Measurements from ENCODE around the gene SATB2.

The SATB2 gene

DNA sequence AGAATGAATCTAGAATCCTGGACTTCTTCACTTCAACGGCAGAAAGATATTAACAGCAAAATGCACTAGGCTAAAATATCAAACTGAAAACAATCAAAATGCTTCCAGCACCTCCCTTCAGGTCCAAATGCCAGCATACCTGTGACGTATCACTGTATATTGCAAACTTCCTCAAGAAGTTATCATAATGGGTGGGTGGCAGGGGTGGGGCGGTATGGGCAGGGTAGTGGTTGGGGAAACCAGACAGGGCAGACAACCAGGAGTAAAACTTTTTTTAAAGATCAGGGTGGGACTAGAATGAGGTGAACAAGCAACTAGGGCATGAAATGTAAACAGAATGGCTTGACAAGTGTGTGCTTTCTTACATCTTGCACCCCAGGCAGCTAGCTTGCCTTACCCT lies 140.9 kb downstream of the SATB2 start:
- DNase-seq: no peak

DNA sequence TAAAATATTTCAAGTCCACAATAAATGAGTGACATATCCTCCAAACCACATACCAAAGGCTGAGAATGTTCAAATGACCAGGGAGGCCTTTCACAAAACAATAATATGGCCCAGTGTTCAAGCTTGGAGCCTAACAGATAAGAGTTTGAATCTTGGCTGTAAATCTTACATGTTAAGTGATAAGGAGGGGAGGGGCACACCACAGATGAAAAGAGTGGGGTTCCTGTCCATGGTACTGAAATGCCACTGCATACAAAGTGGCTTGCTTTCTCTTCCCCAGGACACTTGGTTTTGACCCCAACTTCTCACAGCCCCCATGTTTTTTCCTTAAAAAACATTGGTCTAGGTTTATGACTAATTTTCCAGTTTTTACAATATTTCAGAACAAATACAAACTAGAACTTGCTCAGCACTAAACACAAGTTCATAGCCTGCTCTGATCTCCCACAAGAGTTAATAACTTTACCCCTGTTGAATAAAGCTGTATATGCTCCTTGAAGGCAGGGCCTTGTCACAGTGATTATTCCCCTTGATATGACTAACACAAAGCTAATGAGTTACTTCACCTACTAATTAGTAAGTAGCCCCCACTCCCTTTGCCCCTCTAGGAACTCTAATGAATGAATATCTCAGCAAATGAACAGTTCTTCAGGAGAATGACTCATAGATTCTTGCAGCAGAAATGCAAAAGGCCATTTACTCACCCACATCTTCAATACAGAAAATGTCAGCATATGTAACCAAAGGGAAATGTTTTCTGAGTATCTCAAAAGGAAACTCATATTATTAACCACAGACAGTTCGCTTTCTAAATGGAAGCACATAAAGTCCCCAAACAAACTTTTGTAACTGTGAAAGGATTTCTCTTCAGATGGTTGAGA lies 142.2 kb downstream of the SATB2 start:
- DNase-seq: no peak

DNA sequence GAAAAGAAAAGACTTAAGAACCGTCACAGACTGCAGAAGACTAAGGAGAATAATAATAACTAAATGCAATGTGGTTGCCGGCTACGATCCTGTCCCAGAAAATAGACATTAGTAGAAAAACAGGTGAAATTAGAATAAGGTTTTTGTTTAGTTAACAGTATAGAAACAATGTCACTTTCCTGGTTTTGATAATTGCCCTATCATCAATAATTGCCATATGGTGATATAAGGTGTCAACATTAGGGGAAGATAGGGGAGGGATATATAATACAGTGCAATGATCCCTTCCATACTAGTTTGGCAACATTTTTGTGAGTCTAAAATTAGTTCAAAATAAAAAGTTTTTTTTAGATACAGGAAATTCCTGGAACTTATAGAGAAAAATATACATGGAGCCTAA lies 144.8 kb downstream of the SATB2 start:
- no peak for DNase-seq

DNA sequence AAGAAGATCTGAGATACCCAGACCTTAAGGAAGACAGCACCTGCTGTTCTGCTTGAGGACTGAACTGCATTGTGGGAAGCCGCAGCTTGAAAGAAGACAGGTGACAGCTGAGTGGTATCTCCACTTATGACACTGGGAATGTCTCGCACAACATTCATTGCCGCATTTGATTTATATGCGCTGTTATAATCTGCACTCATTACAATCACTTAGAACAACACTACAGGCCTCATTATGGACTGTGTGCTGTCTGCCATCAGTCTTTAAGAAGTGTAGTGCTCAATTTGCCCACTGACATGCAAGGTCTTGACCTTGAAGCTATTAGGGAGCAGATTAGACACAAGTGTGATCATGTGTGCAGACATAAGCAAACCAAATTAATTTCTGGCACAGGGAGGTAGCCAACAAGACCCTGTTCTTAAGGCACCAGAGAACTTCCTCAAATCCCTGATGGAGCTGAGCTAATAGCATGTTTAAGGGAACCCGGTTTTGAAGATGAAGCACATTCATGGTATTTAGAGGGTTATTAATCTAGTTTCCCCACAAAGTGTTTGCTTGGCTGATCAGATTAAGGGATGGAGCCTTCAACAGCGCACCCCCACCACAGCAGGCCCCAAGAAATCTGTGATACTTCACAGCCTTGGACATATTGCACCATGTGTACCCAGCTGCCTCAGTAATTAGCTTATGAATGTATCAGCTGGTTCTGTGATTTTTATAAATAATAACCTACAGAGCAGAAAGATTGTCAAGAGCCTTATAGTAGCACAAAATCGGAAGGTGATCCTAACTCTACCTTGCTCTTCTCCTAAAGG lies 146.8 kb downstream of the SATB2 start:
- DNase-seq: no peak

DNA sequence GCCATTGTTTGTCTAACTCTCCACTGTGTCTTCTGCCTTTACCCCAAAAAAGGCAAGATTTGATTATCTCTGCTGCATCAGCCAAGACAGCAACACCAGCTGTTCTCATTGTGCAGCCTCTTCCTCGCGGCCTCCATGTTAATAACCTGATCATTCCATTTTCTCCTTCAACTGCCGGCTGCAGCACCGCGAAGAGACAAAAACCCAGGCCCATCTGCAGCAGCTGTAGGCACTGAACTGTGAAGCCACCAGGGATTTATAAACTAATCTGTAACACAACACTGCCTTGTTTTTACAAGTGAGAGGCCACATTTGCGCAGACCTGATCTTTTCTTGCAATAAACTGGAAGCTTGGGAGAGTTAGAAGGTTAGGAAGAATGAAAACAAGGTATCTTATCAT lies 147.8 kb downstream of the SATB2 start:
- DNase-seq: no peak

DNA sequence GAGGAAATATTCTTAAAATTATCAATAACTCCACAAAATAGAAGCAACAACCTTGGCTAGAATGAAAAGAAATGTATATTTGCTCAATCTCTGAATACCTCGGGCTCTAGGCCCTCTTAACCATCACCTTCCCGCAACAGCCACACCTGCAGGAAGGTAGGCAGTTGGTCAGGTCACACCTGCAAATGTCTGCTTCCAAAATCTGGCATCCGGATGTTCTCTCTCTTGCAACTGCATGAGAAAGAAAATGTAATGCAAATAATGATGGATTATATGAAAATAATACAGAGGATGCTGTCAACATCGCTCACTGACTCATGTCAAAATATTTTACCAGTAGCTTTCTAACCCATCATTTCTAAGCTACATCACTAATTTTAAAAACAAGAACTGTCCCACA lies 148.3 kb downstream of the SATB2 start:
- no peak for DNase-seq

DNA sequence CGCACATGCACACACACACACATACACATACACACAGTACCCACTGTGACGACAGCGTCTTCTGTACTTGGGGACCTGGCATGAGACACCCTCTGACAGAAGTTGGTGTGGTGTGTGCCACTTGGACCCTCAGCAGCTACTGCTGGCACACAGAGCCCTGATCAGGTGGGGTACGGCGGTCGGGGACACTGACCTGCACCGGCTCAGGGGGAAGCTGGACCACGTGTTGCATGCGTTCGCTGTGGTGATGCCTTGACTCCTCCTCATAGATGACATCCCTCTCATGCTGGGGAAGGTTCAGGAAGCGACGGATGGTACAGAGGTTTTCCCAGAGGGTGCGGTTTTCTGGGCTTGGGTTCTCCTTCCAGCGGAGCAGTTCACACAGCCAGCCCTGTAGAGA lies 149.2 kb downstream of the SATB2 start:
- DNase-seq: no peak

DNA sequence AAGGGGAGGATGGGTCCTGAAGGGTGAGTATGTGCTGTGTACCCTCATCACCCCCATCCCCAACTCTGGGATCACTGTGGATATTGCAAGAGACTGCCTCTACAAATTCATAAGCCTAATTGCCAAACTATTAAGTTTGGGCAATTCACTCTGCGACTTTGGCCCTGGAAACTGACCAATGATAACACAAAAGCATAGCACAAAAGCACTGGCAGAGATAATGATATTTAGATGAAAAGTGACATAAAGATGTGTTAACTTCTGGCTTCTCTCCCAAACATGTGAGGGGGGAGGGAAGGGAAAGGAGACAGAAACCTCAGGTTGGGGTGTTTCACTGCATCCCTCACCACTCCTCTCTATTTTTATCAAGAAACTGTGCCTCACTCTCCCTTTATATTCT lies 150.3 kb downstream of the SATB2 start:
- no peak for DNase-seq

DNA sequence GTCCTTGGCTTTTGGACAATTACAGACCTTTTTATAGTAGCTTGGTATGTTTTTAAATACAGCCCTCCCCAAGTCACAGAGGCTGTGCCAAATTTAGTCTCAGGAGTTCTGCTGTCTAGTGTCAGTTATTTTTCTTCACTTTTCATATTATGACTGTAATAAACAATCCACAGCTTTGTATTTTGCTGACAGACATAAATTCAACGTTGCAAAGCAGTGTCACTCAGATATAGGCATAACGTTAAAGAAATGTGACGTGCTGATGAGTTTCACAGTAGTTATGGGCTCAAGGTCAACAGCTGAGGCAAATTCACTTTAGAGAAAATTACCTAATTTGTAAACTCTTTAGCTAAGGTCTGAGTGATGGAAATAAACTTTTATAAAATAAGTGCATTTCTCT lies 151.6 kb downstream of the SATB2 start:
- DNase-seq: no peak

DNA sequence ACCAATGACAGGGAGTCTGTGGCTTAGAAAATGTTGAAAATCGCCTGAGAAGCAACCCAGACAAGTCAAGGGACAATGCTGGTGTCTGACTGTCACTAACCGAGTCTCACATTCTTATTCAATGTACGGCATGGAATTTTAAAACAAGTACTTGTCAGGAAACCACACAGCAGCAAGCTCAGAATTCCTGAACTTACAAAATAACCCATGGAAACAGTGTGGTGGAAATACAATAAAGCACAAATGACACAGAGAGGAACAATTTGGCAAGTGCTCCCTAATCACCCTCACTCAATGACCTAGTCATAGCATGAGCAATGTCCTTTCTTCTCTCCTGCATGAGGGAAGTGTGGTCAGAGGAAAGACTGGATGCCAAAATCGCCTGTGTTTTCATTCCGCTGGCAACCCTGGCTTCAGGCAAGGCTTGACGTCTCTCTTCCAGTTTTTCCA lies 154.0 kb downstream of the SATB2 start:
- no peak for DNase-seq

DNA sequence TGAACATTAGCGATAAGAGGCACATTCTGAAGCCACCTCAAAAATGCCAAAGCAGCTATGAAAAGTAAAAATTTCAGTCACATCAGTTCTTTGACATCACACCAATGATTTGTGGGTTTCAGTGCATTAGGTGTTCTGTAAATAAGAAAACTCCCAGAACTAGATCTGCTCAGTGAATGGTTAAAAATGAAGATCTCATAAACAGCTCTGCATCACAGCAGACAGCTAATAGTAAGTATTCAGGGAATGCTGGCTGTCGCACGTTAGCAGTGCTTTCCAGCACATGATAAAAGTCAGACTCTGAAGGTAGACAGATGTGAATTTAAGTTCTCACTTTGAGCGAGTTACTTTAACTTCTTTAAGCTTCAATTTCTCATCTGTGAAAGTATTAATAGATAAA lies 154.9 kb downstream of the SATB2 start:
- no peak for DNase-seq

DNA sequence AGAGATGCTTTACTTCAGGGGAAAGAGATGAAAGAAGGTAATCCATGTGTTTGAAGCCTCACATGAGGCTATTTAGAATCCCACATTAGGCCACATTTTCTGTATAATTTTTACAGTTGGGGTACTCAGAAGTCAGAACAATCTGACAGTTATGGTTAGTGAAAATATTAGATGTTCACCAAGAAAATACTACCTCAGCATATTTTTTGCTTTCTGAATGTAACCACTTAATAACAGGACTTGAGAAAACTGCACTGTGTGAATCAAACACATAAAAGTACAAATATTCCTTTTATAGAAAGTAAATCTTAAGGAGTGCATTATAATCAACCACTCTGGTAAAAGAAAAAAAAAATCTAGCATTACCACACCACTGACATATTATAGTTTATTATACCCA lies 169.3 kb downstream of the SATB2 start:
- DNase-seq: no peak

DNA sequence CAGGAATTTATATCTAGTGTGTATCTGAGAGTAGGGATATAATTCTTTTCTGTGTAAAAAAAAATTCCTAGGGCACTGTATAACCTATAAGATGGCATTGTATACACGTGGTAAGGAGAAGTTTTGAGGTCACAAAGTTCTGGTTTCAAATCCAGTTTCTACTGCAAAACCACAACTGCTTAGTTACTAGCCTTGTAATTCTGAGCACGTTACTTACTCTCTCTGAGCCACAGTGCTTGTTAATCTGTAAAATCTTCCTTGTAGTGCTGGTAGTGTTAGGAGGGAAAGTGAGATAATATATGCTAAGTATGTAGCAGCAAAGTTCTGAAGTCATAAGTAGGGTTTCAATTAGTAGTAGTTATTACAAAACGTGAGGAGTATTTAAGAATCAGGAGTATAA lies 175.4 kb downstream of the SATB2 start:
- no peak for DNase-seq

DNA sequence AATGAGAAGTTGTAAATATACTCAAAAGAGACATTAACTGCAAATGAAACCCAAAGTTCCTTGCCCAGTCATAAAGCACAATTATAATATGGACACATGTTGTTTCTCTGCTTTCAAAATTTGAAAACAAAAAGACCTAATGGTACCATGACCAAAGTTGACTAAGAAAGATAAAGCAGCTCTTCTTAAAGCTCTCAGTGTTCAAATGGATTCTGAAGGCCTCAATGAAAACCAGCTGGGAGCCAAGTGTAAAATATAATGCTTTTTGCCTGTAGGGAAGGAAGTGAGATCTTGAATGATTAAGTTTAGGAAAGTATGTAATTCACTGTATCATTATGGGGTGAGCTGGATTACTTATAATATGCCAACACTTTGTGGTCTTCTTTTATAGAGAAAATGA lies 178.6 kb downstream of the SATB2 start:
- no peak for DNase-seq

DNA sequence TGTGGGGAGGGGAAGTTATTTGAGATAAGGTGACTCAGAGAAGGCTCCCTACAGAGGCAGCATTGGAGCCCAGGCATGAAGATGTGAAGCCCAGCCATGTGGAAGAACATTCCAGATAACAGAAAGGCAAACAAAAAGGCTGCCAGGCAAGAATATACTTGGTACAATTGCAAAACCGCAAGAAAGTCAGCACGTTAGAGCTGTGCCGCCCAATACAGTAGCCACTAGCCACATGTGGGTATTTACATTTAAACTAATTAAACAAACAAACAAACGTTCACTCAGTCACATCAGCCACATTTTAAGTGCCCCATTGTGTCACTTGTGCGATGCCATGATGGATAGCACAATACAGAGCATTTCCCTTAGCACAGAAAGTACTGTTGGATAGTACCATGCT lies 179.6 kb downstream of the SATB2 start:
- DNase-seq: no peak

DNA sequence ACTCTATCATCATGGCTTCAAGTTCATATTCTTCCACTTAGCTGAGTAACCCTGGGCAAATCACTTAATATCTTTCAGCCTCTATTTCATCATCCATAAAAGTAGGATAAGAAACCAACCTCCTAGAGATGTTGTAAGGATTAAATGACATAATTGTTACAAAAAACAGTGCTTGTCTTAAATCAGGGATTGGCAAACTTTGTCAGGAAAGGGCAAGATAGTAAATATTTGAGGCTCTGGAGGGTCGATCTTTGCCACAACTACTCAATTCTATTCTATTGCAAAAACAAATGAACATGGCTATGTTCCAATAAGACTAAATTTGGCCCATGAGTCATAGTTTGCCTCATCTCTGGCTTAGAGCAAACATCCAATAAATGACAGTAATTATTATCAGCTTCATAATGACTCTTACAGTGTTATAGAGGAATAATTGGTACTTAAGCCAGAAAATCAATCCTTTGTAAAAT lies 184.7 kb downstream of the SATB2 start:
- no peak for DNase-seq

DNA sequence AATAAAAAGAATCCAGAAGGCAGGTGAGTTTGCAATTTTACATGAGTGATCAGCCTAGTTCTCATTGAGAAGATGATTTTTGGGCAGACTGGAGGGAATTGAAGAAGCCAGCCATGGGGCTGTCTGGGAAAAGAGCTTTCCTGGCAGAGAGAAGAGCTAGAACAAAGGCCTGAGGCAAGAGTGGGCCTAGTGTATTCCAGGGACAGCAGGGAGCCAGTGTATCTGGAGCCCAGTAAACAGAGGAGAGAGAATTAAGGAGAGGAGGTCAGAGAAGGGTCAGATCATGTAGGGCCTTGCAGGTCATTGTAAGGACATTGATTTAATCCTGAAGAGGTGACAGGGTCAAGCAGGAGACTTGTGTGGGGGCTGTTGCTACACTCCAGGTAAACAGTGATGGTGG lies 195.8 kb downstream of the SATB2 start:
- DNase-seq: no peak

DNA sequence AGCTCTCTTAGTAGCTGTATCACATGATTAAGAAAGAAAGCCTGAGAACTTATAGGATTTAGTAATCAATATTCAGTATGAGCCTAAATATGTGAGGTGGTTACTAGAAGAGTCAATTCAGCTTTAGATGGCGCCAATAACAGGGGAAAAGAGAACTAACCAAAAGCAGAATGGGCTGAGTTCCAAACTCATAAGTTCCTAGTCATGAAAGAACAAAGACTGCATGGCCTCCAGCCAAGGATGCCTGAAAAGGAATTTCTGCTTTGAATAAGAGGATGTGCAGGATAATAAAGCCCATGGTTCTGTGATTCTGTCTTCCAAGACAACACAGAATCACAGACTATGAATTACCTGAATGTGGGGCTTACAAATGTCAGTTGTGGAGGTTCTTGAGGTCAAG lies 196.5 kb downstream of the SATB2 start:
- no peak for DNase-seq

DNA sequence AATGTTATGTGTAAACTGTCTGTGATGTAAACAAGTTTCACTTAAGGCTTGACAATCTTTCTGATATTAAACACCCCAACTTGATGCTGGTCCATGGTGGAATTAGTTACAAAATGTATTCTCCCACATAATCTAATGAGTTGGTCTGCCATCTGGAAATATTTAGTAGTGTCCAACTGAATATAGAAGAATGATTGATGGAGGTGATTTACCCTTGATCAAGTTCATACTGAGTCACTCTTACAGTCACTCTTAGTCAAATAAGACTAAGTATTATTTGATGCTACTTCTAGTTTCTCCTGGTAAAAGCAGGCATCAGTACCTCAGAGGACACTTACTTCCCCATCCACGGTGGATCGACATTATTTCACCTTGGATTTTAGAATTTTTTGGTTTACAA lies 198.1 kb downstream of the SATB2 start:
- no peak for DNase-seq

DNA sequence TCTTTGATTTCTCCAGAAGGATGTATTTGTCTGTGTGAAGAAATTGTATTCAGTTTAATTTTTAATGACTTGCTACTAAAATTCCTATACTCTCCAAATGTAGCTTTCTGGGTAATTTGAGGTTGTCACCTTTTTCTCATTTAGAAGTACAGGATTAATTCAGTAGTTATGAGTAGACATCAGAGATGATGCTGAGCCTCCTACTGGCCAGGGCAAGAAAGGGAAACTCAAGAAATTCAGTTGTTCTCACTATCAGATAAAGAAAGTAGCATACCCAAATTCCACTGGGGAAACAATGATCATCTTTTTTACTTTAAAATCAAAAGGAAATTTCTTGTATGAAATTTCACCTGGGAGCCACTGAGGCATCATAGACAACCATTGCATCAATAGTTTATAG lies 199.4 kb downstream of the SATB2 start:
- DNase-seq: no peak

DNA sequence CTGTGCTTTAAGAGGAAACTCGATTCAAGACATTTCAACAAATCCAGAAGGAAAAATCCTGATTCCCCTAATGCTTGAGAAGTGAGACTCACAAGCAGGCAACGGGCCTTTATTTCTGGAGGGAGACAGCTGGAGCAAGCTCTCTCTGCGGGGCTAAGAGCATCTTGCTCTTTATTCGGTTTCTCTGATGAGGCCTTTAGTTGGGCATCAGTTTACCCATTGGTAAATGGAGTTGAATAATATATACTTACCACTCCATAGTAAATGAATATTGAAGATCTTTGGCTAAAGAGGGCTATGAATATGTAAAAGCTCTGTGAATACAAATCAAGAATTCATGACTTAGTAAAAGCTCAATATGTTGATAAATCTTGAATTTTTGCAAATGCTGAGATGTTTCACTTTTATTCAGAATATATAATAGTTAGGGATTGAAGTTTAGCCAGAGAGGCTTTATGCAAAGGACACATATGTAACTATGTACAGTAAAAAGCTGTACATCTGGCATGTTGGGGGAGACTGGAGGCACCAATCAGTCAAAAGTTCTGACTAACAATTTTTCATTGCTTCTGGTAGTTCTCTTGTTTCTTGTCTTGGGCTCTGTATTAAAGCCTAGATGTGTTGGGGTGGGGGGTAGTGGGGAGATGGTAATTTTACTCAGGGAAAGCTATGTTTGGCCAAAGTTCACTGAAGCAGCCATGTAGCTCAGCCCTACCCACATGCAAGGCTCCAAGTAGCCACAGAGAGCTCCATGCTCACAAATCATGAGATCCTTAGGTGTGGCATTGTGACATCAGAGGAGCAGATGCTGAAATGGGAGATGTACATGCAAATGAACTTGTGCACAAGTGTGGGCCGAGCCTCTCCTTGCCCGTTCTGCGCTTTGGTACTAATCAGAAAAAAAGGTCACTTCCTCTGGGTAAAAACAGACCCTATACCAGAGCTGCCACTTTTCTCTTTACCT lies 200.2 kb downstream of the SATB2 start:
- DNase-seq: no peak

DNA sequence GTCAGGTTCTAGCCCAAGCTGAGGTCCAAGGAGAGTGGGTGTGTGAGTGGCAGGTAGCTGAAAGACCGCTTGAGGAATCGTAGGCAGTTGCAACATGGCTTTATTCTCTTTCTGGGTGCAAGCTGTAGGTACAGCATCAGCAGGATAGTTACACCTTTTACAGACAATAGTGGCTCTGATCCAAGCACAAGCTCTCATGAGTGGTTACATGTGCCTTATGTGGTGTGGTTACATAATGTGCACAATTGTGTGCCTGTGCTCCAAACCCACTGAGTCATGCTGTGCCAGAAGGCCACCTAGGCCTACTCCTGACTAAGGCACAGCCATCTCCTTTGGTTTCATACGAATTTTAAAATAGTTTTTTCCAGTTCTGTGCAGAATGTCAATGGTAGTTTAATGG lies 227.6 kb downstream of the SATB2 start:
- DNase-seq: no peak
